Measurements from ENCODE around the gene CFAP97D1. TPM values are rescaled to one million over a fixed set of nuclear protein-coding genes. Genes with fewer than 3 reads are reported as not detected.

Gene CFAP97D1
- total and polyA plus RNA-seq, 10 of the 15 experiments (the other 5 are each of a cell fraction or from before 2014, with no cell fraction given): 0.13 TPM; not detected in 9

DNA sequence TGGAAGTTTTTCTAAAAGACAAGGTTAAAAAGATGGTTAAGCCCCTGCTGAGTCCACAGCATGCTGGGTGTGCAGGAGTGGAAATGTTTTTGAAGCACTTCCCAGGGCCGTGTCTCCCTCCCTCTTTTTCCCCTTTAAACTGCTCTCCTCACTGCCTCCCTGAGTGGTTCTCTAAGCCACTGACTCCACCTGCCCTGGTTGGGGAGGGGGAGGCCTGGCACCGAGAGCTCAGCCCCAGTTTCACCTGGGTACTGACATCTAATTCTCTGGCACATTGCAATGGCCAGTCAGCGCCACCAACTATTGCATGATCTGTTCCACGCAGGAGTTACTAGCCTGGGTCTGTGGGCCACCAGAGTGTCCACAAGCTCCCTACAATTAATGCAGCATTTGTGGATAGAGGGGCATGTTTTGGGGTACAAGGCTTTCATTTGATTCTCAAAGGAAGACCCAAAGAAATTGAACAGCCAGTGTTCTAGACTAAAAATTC, 30.0 kb downstream of the CFAP97D1 start:
- WGBS (ENCODE audit: insufficient coverage, insufficient replicate concordance, low lambda C conversion rate, missing lambda C conversion rate): 39% methylated on average over 4 of the region's 4 CpGs
- H3K9ac ChIP-seq (ENCODE audit: control insufficient read depth, insufficient read depth, low read length): no peak overlapping the region
- no peak overlapping the region for H3K27ac ChIP-seq (ENCODE audit: control insufficient read depth, insufficient read depth)
- ChIA-PET CTCF (interaction anchor here (1.0 kb wide), 1 partner anchor 188 kb away, joined by 3 read pairs; no protein-coding TSS in a partner anchor), POLR2A (no interaction called here), SMC1A (ENCODE audit: uncharacterized antibody, unreplicated experiment) (no interaction called here), RAD21 (ENCODE audit: unreplicated experiment) (no interaction called here)
- no TSS peak for BruUV-seq (replicated peaks)
- in situ Hi-C loops (cut with MboI): no loop called here
- H3K4me2 ChIP-seq (ENCODE audit: control insufficient read depth, insufficient read depth): no peak overlapping the region
- H3K4me1 ChIP-seq (ENCODE audit: control insufficient read depth, insufficient read depth, low read length): no peaks in the 10 kb centered on the region
- no peak for TF ChIP-seq CEBPB (IDR thresholded peaks at IDR 0.05; ENCODE audit: borderline replicate concordance in 1 of 2, low read depth in 2 of 2, low read length in 2 of 2)
- no peak for TF ChIP-seq ZSCAN29 (IDR thresholded peaks at IDR 0.05)
- no peak for TF ChIP-seq NR2C1 (IDR thresholded peaks at IDR 0.05)
- no peak for TF ChIP-seq PAX5 (IDR thresholded peaks at IDR 0.05; ENCODE audit: borderline replicate concordance, low read depth, low read length)
- no peak for TF ChIP-seq SIX5 (IDR thresholded peaks at IDR 0.05; ENCODE audit: low read depth, low read length, severe bottlenecking)
- no peak for TF ChIP-seq RAD51 (IDR thresholded peaks at IDR 0.05)
- TF ChIP-seq, protein P1, sequence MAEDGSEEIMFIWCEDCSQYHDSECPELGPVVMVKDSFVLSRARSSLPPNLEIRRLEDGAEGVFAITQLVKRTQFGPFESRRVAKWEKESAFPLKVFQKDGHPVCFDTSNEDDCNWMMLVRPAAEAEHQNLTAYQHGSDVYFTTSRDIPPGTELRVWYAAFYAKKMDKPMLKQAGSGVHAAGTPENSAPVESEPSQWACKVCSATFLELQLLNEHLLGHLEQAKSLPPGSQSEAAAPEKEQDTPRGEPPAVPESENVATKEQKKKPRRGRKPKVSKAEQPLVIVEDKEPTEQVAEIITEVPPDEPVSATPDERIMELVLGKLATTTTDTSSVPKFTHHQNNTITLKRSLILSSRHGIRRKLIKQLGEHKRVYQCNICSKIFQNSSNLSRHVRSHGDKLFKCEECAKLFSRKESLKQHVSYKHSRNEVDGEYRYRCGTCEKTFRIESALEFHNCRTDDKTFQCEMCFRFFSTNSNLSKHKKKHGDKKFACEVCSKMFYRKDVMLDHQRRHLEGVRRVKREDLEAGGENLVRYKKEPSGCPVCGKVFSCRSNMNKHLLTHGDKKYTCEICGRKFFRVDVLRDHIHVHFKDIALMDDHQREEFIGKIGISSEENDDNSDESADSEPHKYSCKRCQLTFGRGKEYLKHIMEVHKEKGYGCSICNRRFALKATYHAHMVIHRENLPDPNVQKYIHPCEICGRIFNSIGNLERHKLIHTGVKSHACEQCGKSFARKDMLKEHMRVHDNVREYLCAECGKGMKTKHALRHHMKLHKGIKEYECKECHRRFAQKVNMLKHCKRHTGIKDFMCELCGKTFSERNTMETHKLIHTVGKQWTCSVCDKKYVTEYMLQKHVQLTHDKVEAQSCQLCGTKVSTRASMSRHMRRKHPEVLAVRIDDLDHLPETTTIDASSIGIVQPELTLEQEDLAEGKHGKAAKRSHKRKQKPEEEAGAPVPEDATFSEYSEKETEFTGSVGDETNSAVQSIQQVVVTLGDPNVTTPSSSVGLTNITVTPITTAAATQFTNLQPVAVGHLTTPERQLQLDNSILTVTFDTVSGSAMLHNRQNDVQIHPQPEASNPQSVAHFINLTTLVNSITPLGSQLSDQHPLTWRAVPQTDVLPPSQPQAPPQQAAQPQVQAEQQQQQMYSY (CRISPR knock-in tag; IDR thresholded peaks at IDR 0.05): no peak
- no peak for TF ChIP-seq HDGF (IDR thresholded peaks at IDR 0.05)
- TF ChIP-seq, protein P2, sequence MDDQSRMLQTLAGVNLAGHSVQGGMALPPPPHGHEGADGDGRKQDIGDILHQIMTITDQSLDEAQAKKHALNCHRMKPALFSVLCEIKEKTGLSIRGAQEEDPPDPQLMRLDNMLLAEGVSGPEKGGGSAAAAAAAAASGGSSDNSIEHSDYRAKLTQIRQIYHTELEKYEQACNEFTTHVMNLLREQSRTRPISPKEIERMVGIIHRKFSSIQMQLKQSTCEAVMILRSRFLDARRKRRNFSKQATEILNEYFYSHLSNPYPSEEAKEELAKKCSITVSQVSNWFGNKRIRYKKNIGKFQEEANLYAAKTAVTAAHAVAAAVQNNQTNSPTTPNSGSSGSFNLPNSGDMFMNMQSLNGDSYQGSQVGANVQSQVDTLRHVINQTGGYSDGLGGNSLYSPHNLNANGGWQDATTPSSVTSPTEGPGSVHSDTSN (IDR thresholded peaks at IDR 0.05; ENCODE audit: insufficient replicate concordance, low read depth, low read length): no peak
- TF ChIP-seq CBX3 (IDR thresholded peaks at IDR 0.05; ENCODE audit: borderline replicate concordance, low read depth): no peak
- TF ChIP-seq CREM (IDR thresholded peaks at IDR 0.05; ENCODE audit: low read depth): no peak
- no peak for TF ChIP-seq ZZZ3 (IDR thresholded peaks at IDR 0.05; ENCODE audit: control insufficient read depth, insufficient read length, low read depth)
- intact Hi-C loops (cut with micrococcal nuclease; ENCODE audit: unreplicated experiment): no loop called here
- no peaks in the 10 kb centered on the region for H3K36me3 ChIP-seq (ENCODE audit: control insufficient read depth in 2 of 2, insufficient read depth in 2 of 2, low read length in 1 of 2)
- FAIRE-seq (no peak), ATAC-seq (no peak), DNase-seq (ENCODE audit: low read depth, low spot score) (no peak)
- H3K4me3 ChIP-seq: no peak overlapping the region
- H4K20me1 ChIP-seq (ENCODE audit: control insufficient read depth, insufficient read depth): no peaks in the 10 kb centered on the region
- peaks cover 2 to 3% of the 10 kb centered on the region in 2 experiments for H3K27me3 ChIP-seq (replicated peaks in 1 of 2; ENCODE audit: control insufficient read depth in 2 of 2, insufficient read depth in 2 of 2, low read length in 1 of 2)
- no peaks in the 10 kb centered on the region for H3K79me2 ChIP-seq (ENCODE audit: control insufficient read depth, insufficient read depth, low read length)
- no peaks in the 10 kb centered on the region; the same call in 2 of the 3 replicates for H3K9me3 ChIP-seq (replicated peaks; ENCODE audit: control insufficient read depth, insufficient read depth, low read length)
- H2AFZ ChIP-seq (ENCODE audit: control insufficient read depth, low read depth, low read length): no peak overlapping the region

Measured in GM12878 (cell line).